IMR-90 (cell line): ENCODE data around the gene THADA. TPM values are rescaled to one million over a fixed set of nuclear protein-coding genes. Genes with fewer than 3 reads are reported as not detected.

ENCODE experiments used
- ATAC-seq: fragments of 200-7000 bp; cut with Tn5 transposase; 2 replicates; pipeline ENCODE4 v1.9.1; 2020; ENCODE audit warnings: low read depth, mild to moderate bottlenecking, moderate library complexity
- BruUV-seq: library from RNA; stranded (reverse); fragments of 400-500 nt; replicated peaks from 2 replicates; lab custom pipeline; 2021; lab: Mats Ljungman, UMichigan
- CTCF ChIA-PET: fragments of 300-600 bp; formaldehyde crosslinking; extraction: SDS; loops from one replicate; lab custom pipeline; 2021; ENCODE audit warnings: antibody characterized with exemption; lab: Yijun Ruan, JAX
- POLR2A ChIA-PET: fragments of 300-600 bp; sonication (Branson Sonifier 250); formaldehyde crosslinking; loops from one replicate; lab custom pipeline; 2022; ENCODE audit warnings: antibody characterized with exemption; ENCODE audit not compliant: unreplicated experiment; lab: Charles Lee
- DNase-seq: peaks from one replicate; pipeline ENCODE4 v3.0.0; 2013
- H2AFZ ChIP-seq: replicated peaks from 2 replicates; pipeline ENCODE3; 2013; ENCODE audit warnings: low read length, mild to moderate bottlenecking; ENCODE audit not compliant: poor library complexity
- H2AK5ac ChIP-seq: 2 replicates; pipeline ENCODE4 v1.6.1; 2013; ENCODE audit warnings: low read depth, low read length, inconsistent platforms
- H2AK9ac ChIP-seq: replicated peaks from 2 replicates; pipeline ENCODE3; 2013; ENCODE audit warnings: mild to moderate bottlenecking, low read depth, low read length, moderate library complexity; ENCODE audit not compliant: poor library complexity
- H2BK120ac ChIP-seq: 2 replicates; pipeline ENCODE4 v1.6.1; 2013; ENCODE audit warnings: low read depth, low read length, inconsistent platforms
- H2BK15ac ChIP-seq: 3 replicates; pipeline ENCODE4 v1.6.1; 2013; ENCODE audit warnings: low read depth, low read length, inconsistent platforms
- H2BK20ac ChIP-seq: 2 replicates; pipeline ENCODE4 v1.6.1; 2013; ENCODE audit warnings: low read depth, mild to moderate bottlenecking, inconsistent platforms, low read length, moderate library complexity
- H2BK5ac ChIP-seq: 2 replicates; pipeline ENCODE4 v1.6.1; 2013; ENCODE audit warnings: mild to moderate bottlenecking, low read depth, low read length, inconsistent platforms; ENCODE audit not compliant: poor library complexity, severe bottlenecking
- H3K14ac ChIP-seq: replicated peaks from 2 replicates; pipeline ENCODE4 v1.6.1; 2013; ENCODE audit warnings: low read depth, low read length, inconsistent platforms
- H3K18ac ChIP-seq: 2 replicates; pipeline ENCODE4 v1.6.1; 2013; ENCODE audit warnings: low read depth, low read length, control low read depth
- H3K23ac ChIP-seq: 2 replicates; pipeline ENCODE4 v1.6.1; 2013; ENCODE audit warnings: low read depth, low read length, inconsistent platforms
- H3K27ac ChIP-seq: 2 replicates; pipeline ENCODE4 v1.5.1; 2013; ENCODE audit warnings: mild to moderate bottlenecking, control low read depth, low read length; ENCODE audit not compliant: insufficient read depth
- H3K27me3 ChIP-seq: 2 replicates; pipeline ENCODE4 v1.6.1; 2013; ENCODE audit warnings: low read length; ENCODE audit not compliant: control insufficient read depth, insufficient read depth
- H3K36me3 ChIP-seq: 2 replicates; pipeline ENCODE4 v1.6.1; 2013; ENCODE audit warnings: low read length, mixed read lengths; ENCODE audit not compliant: control insufficient read depth, insufficient read depth
- H3K4ac ChIP-seq: 2 replicates; pipeline ENCODE4 v1.6.1; 2013; ENCODE audit warnings: low read depth, low read length, inconsistent platforms
- H3K4me1 ChIP-seq: 2 replicates; pipeline ENCODE4 v1.6.1; 2013; ENCODE audit warnings: low read length, mixed read lengths; ENCODE audit not compliant: control insufficient read depth, insufficient read depth
- H3K4me2 ChIP-seq: 2 replicates; pipeline ENCODE4 v1.6.1; 2013; ENCODE audit warnings: low read depth, mild to moderate bottlenecking, control low read depth, low read length, moderate library complexity
- H3K4me3 ChIP-seq: 2 replicates; pipeline ENCODE4 v1.5.1; 2013; ENCODE audit warnings: low read depth, mild to moderate bottlenecking, control low read depth, low read length, moderate library complexity; ENCODE audit not compliant: insufficient read depth
- H3K56ac ChIP-seq: 2 replicates; pipeline ENCODE4 v1.6.1; 2013; ENCODE audit warnings: low read length, inconsistent platforms; ENCODE audit not compliant: insufficient read depth; ENCODE audit errors: extremely low read depth
- H3K79me1 ChIP-seq, 2 experiments: 2 replicates each; pipeline ENCODE4 v1.6.1; 2013; ENCODE audit warnings: low read length in 2 of 2, inconsistent platforms in 1 of 2, low read depth in 1 of 2
- H3K9ac ChIP-seq: 2 replicates; pipeline ENCODE4 v1.6.1; 2013; ENCODE audit warnings: low read depth, low read length, control low read depth
- H3K9me1 ChIP-seq: 2 replicates; pipeline ENCODE4 v1.6.1; 2013; ENCODE audit warnings: low read length, inconsistent platforms; ENCODE audit not compliant: insufficient read depth
- H3K9me3 ChIP-seq: 2 replicates; pipeline ENCODE4 v1.6.1; 2013; ENCODE audit warnings: low read length; ENCODE audit not compliant: control insufficient read depth, insufficient read depth
- H4K20me1 ChIP-seq: 2 replicates; pipeline ENCODE4 v1.6.1; 2013; ENCODE audit warnings: low read length, inconsistent platforms; ENCODE audit not compliant: insufficient read depth
- H4K5ac ChIP-seq: 2 replicates; pipeline ENCODE4 v1.6.1; 2013; ENCODE audit warnings: mild to moderate bottlenecking, low read depth, low read length, control low read depth
- H4K8ac ChIP-seq, 2 experiments: 2 replicates each; pipeline ENCODE4 v1.6.1; 2013; ENCODE audit warnings: low read depth in 2 of 2, low read length in 2 of 2, control low read depth in 1 of 2, inconsistent platforms in 1 of 2
- H4K91ac ChIP-seq: 2 replicates; pipeline ENCODE4 v1.6.1; 2013; ENCODE audit warnings: low read depth, low read length, inconsistent platforms; ENCODE audit not compliant: insufficient read depth
- CEBPB ChIP-seq: IDR thresholded peaks from 2 replicates; pipeline ENCODE4 v1.6.1; 2012; ENCODE audit warnings: low read depth, low read length, improper control_type of control experiment
- CHD1 ChIP-seq: IDR thresholded peaks from 2 replicates; pipeline ENCODE4 v1.6.1; 2012; ENCODE audit warnings: low read depth, low read length, improper control_type of control experiment
- CTCF ChIP-seq: conservative IDR thresholded peaks from 2 replicates; pipeline ENCODE4 v1.5.1; 2012; ENCODE audit warnings: mild to moderate bottlenecking, low read depth, low read length, improper control_type of control experiment
- FOS ChIP-seq: fragments of 150-350 bp; IDR thresholded peaks from 2 replicates; pipeline ENCODE4 v1.6.1; 2016; ENCODE audit warnings: low read depth, low read length
- MAFK ChIP-seq: IDR thresholded peaks from 2 replicates; pipeline ENCODE4 v1.6.1; 2012; ENCODE audit warnings: low read depth, low read length, improper control_type of control experiment
- MAZ ChIP-seq: IDR thresholded peaks from 2 replicates; pipeline ENCODE4 v1.6.1; 2012; ENCODE audit warnings: low read depth, mild to moderate bottlenecking, low read length, improper control_type of control experiment, moderate library complexity, borderline replicate concordance
- MXI1 ChIP-seq: IDR thresholded peaks from 2 replicates; pipeline ENCODE4 v1.6.1; 2012; ENCODE audit warnings: low read depth, mild to moderate bottlenecking, low read length, moderate library complexity, borderline replicate concordance
- NFE2L2 ChIP-seq: fragments of 150-350 bp; IDR thresholded peaks from 2 replicates; pipeline ENCODE4 v1.6.1; 2016; ENCODE audit warnings: low read depth, mild to moderate bottlenecking, low read length
- RAD21 ChIP-seq: IDR thresholded peaks from 2 replicates; pipeline ENCODE4 v1.6.1; 2012; ENCODE audit warnings: low read length, improper control_type of control experiment
- RCOR1 ChIP-seq: IDR thresholded peaks from 2 replicates; pipeline ENCODE4 v1.6.1; 2012; ENCODE audit warnings: mild to moderate bottlenecking, low read length, improper control_type of control experiment; ENCODE audit not compliant: insufficient replicate concordance
- RFX5 ChIP-seq: IDR thresholded peaks from 2 replicates; pipeline ENCODE4 v1.8.0; 2012; ENCODE audit warnings: low read depth, mild to moderate bottlenecking, low read length, moderate library complexity
- WGBS, 2 experiments: methylation state at CpG; one replicate each; pipeline versions ENCODE4 v1.1.5 to v1.1.7; 2013; ENCODE audit warnings: missing lambda C conversion rate in 2 of 2; ENCODE audit not compliant: insufficient read length in 1 of 2; ENCODE audit errors: extremely low coverage in 2 of 2; 5-methylcytosine and 5-hydroxymethylcytosine counted together
- dilution Hi-C: fragments of 300-500 bp; cut with HindIII; formaldehyde crosslinking; loops from one replicate; pipeline ENCODE4 v1.14.3; 2018; ENCODE audit warnings: low sequenced_read_pairs; ENCODE audit not compliant: unreplicated experiment
- in situ Hi-C: fragments of 300-500 bp; cut with MboI; formaldehyde crosslinking; loops from 3 replicates; pipeline ENCODE4 v1.14.3; 2019; ENCODE audit warnings: low sequenced_read_pairs, inconsistent platforms, mixed read lengths
- intact Hi-C: fragments of 100-400 bp; cut with micrococcal nuclease; formaldehyde crosslinking; loops from 2 replicates; pipeline ENCODE4 v1.10.0; 2022
- polyA plus RNA-seq, 3 experiments: library from polyadenylated mRNA; depleted of rRNA; stranded (reverse); fragments of >200 nt; gene quantifications; 2 replicates each; pipeline ENCODE4 v1.2.3, GENCODE V29; 2012; ENCODE audit warnings: low replicate concordance in 1 of 3
- total RNA-seq: library from RNA; depleted of rRNA; stranded (reverse); fragments of >200 nt; gene quantifications from 2 replicates; pipeline ENCODE4 v1.2.3, GENCODE V29; 2012
- TF ChIP-seq, protein P1 (sequence below): fragments of 150-350 bp; IDR thresholded peaks from 2 replicates; pipeline ENCODE4 v1.6.1; 2016; ENCODE audit warnings: low read depth, mild to moderate bottlenecking, low read length, moderate library complexity, borderline replicate concordance
- TF ChIP-seq, protein P2 (sequence below): fragments of 150-350 bp; IDR thresholded peaks from 2 replicates; pipeline ENCODE4 v1.6.1; 2017; ENCODE audit warnings: mild to moderate bottlenecking, antibody characterized with exemption, low read length, low read depth

The THADA gene
- total and polyA plus RNA-seq, 2 of the 4 experiments (the other 2 are of a cell fraction): 10.5 to 21.3 TPM

GRCh38 chr2:43444989-43445645 lies 150.7 kb downstream of the THADA start:
- 92% methylated on average over 4 of the region's 10 CpGs; no CpG with 5 or more reads in 1 of the 2 experiments for WGBS, 2 experiments
- no peaks in the 10 kb centered on the region for H4K20me1 ChIP-seq
- no peak overlapping the region for H4K91ac ChIP-seq
- H3K14ac ChIP-seq: no peak overlapping the region
- H3K79me1 ChIP-seq: no peaks in the 10 kb centered on the region
- peaks cover 2% of the 10 kb centered on the region; the same call in 1 of the 2 replicates for H3K4me1 ChIP-seq
- H3K27me3 ChIP-seq: no peaks in the 10 kb centered on the region
- intact Hi-C loops: no loop called here
- no peak overlapping the region for H2BK20ac ChIP-seq
- H2AFZ ChIP-seq: no peak overlapping the region
- no peak overlapping the region for H3K56ac ChIP-seq
- BruUV-seq: no TSS peak
- no peaks in the 10 kb centered on the region for H3K9me3 ChIP-seq
- DNase-seq (no peak), ATAC-seq (no peak)
- in situ Hi-C loops: no loop called here
- no peak overlapping the region for H3K4ac ChIP-seq
- H4K5ac ChIP-seq: no peak overlapping the region; the same call in 1 of the 2 replicates
- H3K18ac ChIP-seq: no peak overlapping the region
- CTCF ChIA-PET: no interaction called here
- no peak overlapping the region for H3K4me3 ChIP-seq
- H3K36me3 ChIP-seq: no peaks in the 10 kb centered on the region
- no peak overlapping the region for H2AK5ac ChIP-seq
- no peak overlapping the region for H2BK15ac ChIP-seq
- no peak for TF ChIP-seq CEBPB
- TF ChIP-seq NFE2L2: no peak
- TF ChIP-seq RCOR1: no peak
- no peak for TF ChIP-seq CTCF
- TF ChIP-seq CHD1: no peak
- no peak for TF ChIP-seq MAFK
- no peak for TF ChIP-seq RFX5
- TF ChIP-seq, protein P1, sequence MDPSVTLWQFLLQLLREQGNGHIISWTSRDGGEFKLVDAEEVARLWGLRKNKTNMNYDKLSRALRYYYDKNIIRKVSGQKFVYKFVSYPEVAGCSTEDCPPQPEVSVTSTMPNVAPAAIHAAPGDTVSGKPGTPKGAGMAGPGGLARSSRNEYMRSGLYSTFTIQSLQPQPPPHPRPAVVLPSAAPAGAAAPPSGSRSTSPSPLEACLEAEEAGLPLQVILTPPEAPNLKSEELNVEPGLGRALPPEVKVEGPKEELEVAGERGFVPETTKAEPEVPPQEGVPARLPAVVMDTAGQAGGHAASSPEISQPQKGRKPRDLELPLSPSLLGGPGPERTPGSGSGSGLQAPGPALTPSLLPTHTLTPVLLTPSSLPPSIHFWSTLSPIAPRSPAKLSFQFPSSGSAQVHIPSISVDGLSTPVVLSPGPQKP: no peak
- TF ChIP-seq FOS: no peak
- TF ChIP-seq RAD21: no peak
- no peak for TF ChIP-seq MAZ
- no peak for TF ChIP-seq MXI1
- TF ChIP-seq, protein P2, sequence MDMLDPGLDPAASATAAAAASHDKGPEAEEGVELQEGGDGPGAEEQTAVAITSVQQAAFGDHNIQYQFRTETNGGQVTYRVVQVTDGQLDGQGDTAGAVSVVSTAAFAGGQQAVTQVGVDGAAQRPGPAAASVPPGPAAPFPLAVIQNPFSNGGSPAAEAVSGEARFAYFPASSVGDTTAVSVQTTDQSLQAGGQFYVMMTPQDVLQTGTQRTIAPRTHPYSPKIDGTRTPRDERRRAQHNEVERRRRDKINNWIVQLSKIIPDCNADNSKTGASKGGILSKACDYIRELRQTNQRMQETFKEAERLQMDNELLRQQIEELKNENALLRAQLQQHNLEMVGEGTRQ: no peak
- no peak overlapping the region for H2BK5ac ChIP-seq
- H3K27ac ChIP-seq: no peak overlapping the region
- H3K4me2 ChIP-seq: no peak overlapping the region
- no peaks in the 10 kb centered on the region for H3K9me1 ChIP-seq
- dilution Hi-C loops: no loop called here
- no peak overlapping the region for H4K8ac ChIP-seq
- H3K9ac ChIP-seq: no peak overlapping the region
- no peak overlapping the region for H3K23ac ChIP-seq
- no peak overlapping the region for H2BK120ac ChIP-seq
- POLR2A ChIA-PET: no interaction called here
- H2AK9ac ChIP-seq: no peak overlapping the region
